GM12891 (cell line): ENCODE measurements around the gene AXIN1.

Experiments used
- POLR2A ChIP-seq: IDR thresholded peaks from 2 replicates; pipeline ENCODE4 v1.6.1; 2011; ENCODE audit warnings: low read depth, low read length, control low read depth
- POLR2AphosphoS5 ChIP-seq: IDR thresholded peaks from 2 replicates; pipeline ENCODE4 v1.6.1; 2011; ENCODE audit warnings: low read depth, low read length, control low read depth

DNA sequence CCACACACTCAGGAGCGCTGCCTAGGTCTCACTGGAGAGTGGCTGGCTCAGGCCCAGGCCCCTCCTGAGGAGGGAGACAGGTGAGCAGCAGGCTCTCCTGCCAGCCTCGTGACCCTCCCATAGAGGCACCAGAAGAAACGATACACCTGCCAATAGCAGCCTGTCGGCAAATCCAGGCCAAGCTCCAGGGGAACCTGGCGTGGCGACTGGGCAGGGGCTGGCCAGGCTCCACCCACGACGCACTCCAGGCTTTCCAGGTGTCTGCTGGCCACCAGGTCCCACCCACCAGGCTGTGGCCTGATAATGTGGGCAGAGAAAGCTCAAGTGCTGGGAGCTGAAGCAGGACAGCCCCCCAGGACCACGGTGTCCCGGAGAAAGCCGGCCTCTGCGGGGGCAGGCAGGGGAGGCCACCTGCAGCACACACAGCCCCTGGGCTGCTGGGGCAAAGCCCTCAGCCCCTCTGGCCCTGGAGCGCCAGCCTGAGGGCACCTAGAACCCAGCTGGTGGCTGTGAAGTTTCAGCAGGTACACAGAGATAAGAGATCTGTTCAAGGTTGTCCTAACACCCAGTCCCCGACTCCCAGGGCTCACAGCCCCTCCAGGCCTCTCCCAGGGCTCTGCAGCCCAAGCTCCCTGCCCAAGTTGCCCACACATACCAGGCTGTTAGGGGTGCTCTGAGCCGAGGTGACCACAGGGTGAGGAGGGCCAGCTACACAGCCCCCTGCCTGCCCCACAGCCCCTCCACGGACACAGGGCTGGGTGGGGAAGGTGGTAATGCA lies 26.8 kb upstream of the AXIN1 start:
- TF ChIP-seq POLR2A = no peak
- TF ChIP-seq POLR2AphosphoS5 = no peak
